ENCODE measurements around the gene PAPPA2. TPM values are rescaled to one million over a fixed set of nuclear protein-coding genes. Genes with fewer than 3 reads are reported as not detected.

The PAPPA2 gene
- total and polyA plus RNA-seq, 12 donors, result 0.06 to 1.3 (median 0.29) TPM

GRCh38 chr1:176768532-176768931, 305.6 kb downstream of the PAPPA2 start:
- DNase-seq (no peak), ATAC-seq (no peak)
- no peak for TF ChIP-seq CTCF (IDR thresholded peaks at IDR 0.05)
- H3K4me3 ChIP-seq, result no peak overlapping the region
- no peak overlapping the region for H3K27ac ChIP-seq
- H3K9me3 ChIP-seq, result no peaks in the 10 kb centered on the region
- H3K4me1 ChIP-seq, result no peaks in the 10 kb centered on the region
- intact Hi-C loops (cut with DNase I), result no loop called here
- H3K36me3 ChIP-seq, result no peaks in the 10 kb centered on the region
- WGBS, 2 donors, result 85 to 90% methylated on average over 4 of the region's 4 CpGs
- no peaks in the 10 kb centered on the region for H3K27me3 ChIP-seq

- intact Hi-C loops (cut with DNase I), result no loop called here
- H3K27me3 ChIP-seq, result no peaks in the 10 kb centered on the region
- no peak overlapping the region for H3K4me3 ChIP-seq
- no peak for TF ChIP-seq CTCF (IDR thresholded peaks at IDR 0.05)
- no peak overlapping the region for H3K27ac ChIP-seq
- DNase-seq (no peak), ATAC-seq (no peak)
- H3K9me3 ChIP-seq, result no peaks in the 10 kb centered on the region
- no peaks in the 10 kb centered on the region for H3K36me3 ChIP-seq
- WGBS, 2 donors, result 93 to 94% methylated on average over 2 of the region's 2 CpGs
- H3K4me1 ChIP-seq, result no peaks in the 10 kb centered on the region
These were observed 307.1 kb downstream of the PAPPA2 start for GRCh38 chr1:176770066-176770465.

GRCh38 chr1:176773038-176773437, 310.1 kb downstream of the PAPPA2 start:
- intact Hi-C loops (cut with DNase I), result no loop called here
- H3K27me3 ChIP-seq, result no peaks in the 10 kb centered on the region
- ATAC-seq (no peak), DNase-seq (no peak)
- WGBS, 2 donors, result 39 to 45% methylated on average over 4 of the region's 4 CpGs
- TF ChIP-seq CTCF (IDR thresholded peaks at IDR 0.05), result no peak
- no peak overlapping the region for H3K27ac ChIP-seq
- H3K4me1 ChIP-seq, result no peaks in the 10 kb centered on the region
- no peaks in the 10 kb centered on the region for H3K9me3 ChIP-seq
- no peak overlapping the region for H3K4me3 ChIP-seq
- no peaks in the 10 kb centered on the region for H3K36me3 ChIP-seq

- intact Hi-C loops (cut with DNase I), result no loop called here
- no peaks in the 10 kb centered on the region for H3K9me3 ChIP-seq
- ATAC-seq (no peak), DNase-seq (no peak)
- H3K27ac ChIP-seq, result no peak overlapping the region
- TF ChIP-seq CTCF (IDR thresholded peaks at IDR 0.05), result no peak
- no peak overlapping the region for H3K4me3 ChIP-seq
- 63 to 86% methylated on average over 4 of the region's 4 CpGs for WGBS, 2 donors
- no peaks in the 10 kb centered on the region for H3K4me1 ChIP-seq
- H3K27me3 ChIP-seq, result no peaks in the 10 kb centered on the region
- no peaks in the 10 kb centered on the region for H3K36me3 ChIP-seq
These were observed 311.2 kb downstream of the PAPPA2 start for GRCh38 chr1:176774224-176774623.

GRCh38 chr1:176775378-176775777, 312.4 kb downstream of the PAPPA2 start:
- no peak for TF ChIP-seq CTCF (IDR thresholded peaks at IDR 0.05)
- Histone ChIP-seq H3K4me3 (no peak overlapping the region), H3K27me3 (no peaks in the 10 kb centered on the region), H3K27ac (no peak overlapping the region), H3K36me3 (no peaks in the 10 kb centered on the region), H3K9me3 (no peaks in the 10 kb centered on the region), H3K4me1 (no peaks in the 10 kb centered on the region)
- 76 to 81% methylated on average over 3 of the region's 3 CpGs for WGBS, 2 donors
- intact Hi-C loops (cut with DNase I), result no loop called here
- DNase-seq, result no peak
- no peak for ATAC-seq
